IMR-90 (cell line): ENCODE measurements around the gene FAR2. TPM values are rescaled to one million over a fixed set of nuclear protein-coding genes. Genes with fewer than 3 reads are reported as not detected.
"Not testable (repeated sequence)": the region's sequence is repeated elsewhere in the genome, so short reads cannot be mapped to it uniquely, and the experiment has no call there.

Experiments used
- ATAC-seq: fragments of 200-7000 bp; cut with Tn5 transposase; 2 replicates; pipeline ENCODE4 v1.9.1; 2020; ENCODE audit warnings: low read depth, mild to moderate bottlenecking, moderate library complexity
- BruUV-seq: library from RNA; stranded (reverse); fragments of 400-500 nt; replicated peaks from 2 replicates; lab custom pipeline; 2021; lab: Mats Ljungman, UMichigan
- CTCF ChIA-PET: fragments of 300-600 bp; formaldehyde crosslinking; extraction: SDS; loops from one replicate; lab custom pipeline; 2021; ENCODE audit warnings: antibody characterized with exemption; lab: Yijun Ruan, JAX
- POLR2A ChIA-PET: fragments of 300-600 bp; sonication (Branson Sonifier 250); formaldehyde crosslinking; loops from one replicate; lab custom pipeline; 2022; ENCODE audit warnings: antibody characterized with exemption; ENCODE audit not compliant: unreplicated experiment; lab: Charles Lee
- DNase-seq: peaks from one replicate; pipeline ENCODE4 v3.0.0; 2013
- H2AFZ ChIP-seq: replicated peaks from 2 replicates; pipeline ENCODE3; 2013; ENCODE audit warnings: low read length, mild to moderate bottlenecking; ENCODE audit not compliant: poor library complexity
- H2AK5ac ChIP-seq: 2 replicates; pipeline ENCODE4 v1.6.1; 2013; ENCODE audit warnings: low read depth, low read length, inconsistent platforms
- H2AK9ac ChIP-seq: replicated peaks from 2 replicates; pipeline ENCODE3; 2013; ENCODE audit warnings: mild to moderate bottlenecking, low read depth, low read length, moderate library complexity; ENCODE audit not compliant: poor library complexity
- H2BK120ac ChIP-seq: 2 replicates; pipeline ENCODE4 v1.6.1; 2013; ENCODE audit warnings: low read depth, low read length, inconsistent platforms
- H2BK15ac ChIP-seq: 3 replicates; pipeline ENCODE4 v1.6.1; 2013; ENCODE audit warnings: low read depth, low read length, inconsistent platforms
- H2BK20ac ChIP-seq: 2 replicates; pipeline ENCODE4 v1.6.1; 2013; ENCODE audit warnings: low read depth, mild to moderate bottlenecking, inconsistent platforms, low read length, moderate library complexity
- H2BK5ac ChIP-seq: 2 replicates; pipeline ENCODE4 v1.6.1; 2013; ENCODE audit warnings: mild to moderate bottlenecking, low read depth, low read length, inconsistent platforms; ENCODE audit not compliant: poor library complexity, severe bottlenecking
- H3K14ac ChIP-seq: replicated peaks from 2 replicates; pipeline ENCODE4 v1.6.1; 2013; ENCODE audit warnings: low read depth, low read length, inconsistent platforms
- H3K18ac ChIP-seq: 2 replicates; pipeline ENCODE4 v1.6.1; 2013; ENCODE audit warnings: low read depth, low read length, control low read depth
- H3K23ac ChIP-seq: 2 replicates; pipeline ENCODE4 v1.6.1; 2013; ENCODE audit warnings: low read depth, low read length, inconsistent platforms
- H3K27ac ChIP-seq: 2 replicates; pipeline ENCODE4 v1.5.1; 2013; ENCODE audit warnings: mild to moderate bottlenecking, control low read depth, low read length; ENCODE audit not compliant: insufficient read depth
- H3K27me3 ChIP-seq: 2 replicates; pipeline ENCODE4 v1.6.1; 2013; ENCODE audit warnings: low read length; ENCODE audit not compliant: control insufficient read depth, insufficient read depth
- H3K36me3 ChIP-seq: 2 replicates; pipeline ENCODE4 v1.6.1; 2013; ENCODE audit warnings: low read length, mixed read lengths; ENCODE audit not compliant: control insufficient read depth, insufficient read depth
- H3K4ac ChIP-seq: 2 replicates; pipeline ENCODE4 v1.6.1; 2013; ENCODE audit warnings: low read depth, low read length, inconsistent platforms
- H3K4me1 ChIP-seq: 2 replicates; pipeline ENCODE4 v1.6.1; 2013; ENCODE audit warnings: low read length, mixed read lengths; ENCODE audit not compliant: control insufficient read depth, insufficient read depth
- H3K4me2 ChIP-seq: 2 replicates; pipeline ENCODE4 v1.6.1; 2013; ENCODE audit warnings: low read depth, mild to moderate bottlenecking, control low read depth, low read length, moderate library complexity
- H3K4me3 ChIP-seq: 2 replicates; pipeline ENCODE4 v1.5.1; 2013; ENCODE audit warnings: low read depth, mild to moderate bottlenecking, control low read depth, low read length, moderate library complexity; ENCODE audit not compliant: insufficient read depth
- H3K56ac ChIP-seq: 2 replicates; pipeline ENCODE4 v1.6.1; 2013; ENCODE audit warnings: low read length, inconsistent platforms; ENCODE audit not compliant: insufficient read depth; ENCODE audit errors: extremely low read depth
- H3K79me1 ChIP-seq, 2 experiments: 2 replicates each; pipeline ENCODE4 v1.6.1; 2013; ENCODE audit warnings: low read length in 2 of 2, inconsistent platforms in 1 of 2, low read depth in 1 of 2
- H3K9ac ChIP-seq: 2 replicates; pipeline ENCODE4 v1.6.1; 2013; ENCODE audit warnings: low read depth, low read length, control low read depth
- H3K9me1 ChIP-seq: 2 replicates; pipeline ENCODE4 v1.6.1; 2013; ENCODE audit warnings: low read length, inconsistent platforms; ENCODE audit not compliant: insufficient read depth
- H3K9me3 ChIP-seq: 2 replicates; pipeline ENCODE4 v1.6.1; 2013; ENCODE audit warnings: low read length; ENCODE audit not compliant: control insufficient read depth, insufficient read depth
- H4K20me1 ChIP-seq: 2 replicates; pipeline ENCODE4 v1.6.1; 2013; ENCODE audit warnings: low read length, inconsistent platforms; ENCODE audit not compliant: insufficient read depth
- H4K5ac ChIP-seq: 2 replicates; pipeline ENCODE4 v1.6.1; 2013; ENCODE audit warnings: mild to moderate bottlenecking, low read depth, low read length, control low read depth
- H4K8ac ChIP-seq, 2 experiments: 2 replicates each; pipeline ENCODE4 v1.6.1; 2013; ENCODE audit warnings: low read depth in 2 of 2, low read length in 2 of 2, control low read depth in 1 of 2, inconsistent platforms in 1 of 2
- H4K91ac ChIP-seq: 2 replicates; pipeline ENCODE4 v1.6.1; 2013; ENCODE audit warnings: low read depth, low read length, inconsistent platforms; ENCODE audit not compliant: insufficient read depth
- WGBS, 2 experiments: methylation state at CpG; one replicate each; pipeline versions ENCODE4 v1.1.5 to v1.1.7; 2013; ENCODE audit warnings: missing lambda C conversion rate in 2 of 2; ENCODE audit not compliant: insufficient read length in 1 of 2; ENCODE audit errors: extremely low coverage in 2 of 2; 5-methylcytosine and 5-hydroxymethylcytosine counted together
- dilution Hi-C: fragments of 300-500 bp; cut with HindIII; formaldehyde crosslinking; loops from one replicate; pipeline ENCODE4 v1.14.3; 2018; ENCODE audit warnings: low sequenced_read_pairs; ENCODE audit not compliant: unreplicated experiment
- in situ Hi-C: fragments of 300-500 bp; cut with MboI; formaldehyde crosslinking; loops from 3 replicates; pipeline ENCODE4 v1.14.3; 2019; ENCODE audit warnings: low sequenced_read_pairs, inconsistent platforms, mixed read lengths
- intact Hi-C: fragments of 100-400 bp; cut with micrococcal nuclease; formaldehyde crosslinking; loops from 2 replicates; pipeline ENCODE4 v1.10.0; 2022
- polyA plus RNA-seq, 3 experiments: library from polyadenylated mRNA; depleted of rRNA; stranded (reverse); fragments of >200 nt; gene quantifications; 2 replicates each; pipeline ENCODE4 v1.2.3, GENCODE V29; 2012; ENCODE audit warnings: low replicate concordance in 1 of 3
- total RNA-seq: library from RNA; depleted of rRNA; stranded (reverse); fragments of >200 nt; gene quantifications from 2 replicates; pipeline ENCODE4 v1.2.3, GENCODE V29; 2012

The FAR2 gene
- total and polyA plus RNA-seq, 2 of the 4 experiments (the other 2 are of a cell fraction): 1.1 to 2.0 TPM

- in situ Hi-C loops, BruUV-seq: not testable (repeated sequence)
Measured at GRCh38 chr12:29170478-29171084, 21.5 kb downstream of the FAR2 start.

More at GRCh38 chr12:29170478-29171084, 21.5 kb downstream of the FAR2 start:
- H2AK9ac ChIP-seq, H3K9me1 ChIP-seq, H3K4ac ChIP-seq, H4K5ac ChIP-seq, H3K18ac ChIP-seq, intact Hi-C loops, H2AFZ ChIP-seq, CTCF ChIA-PET, dilution Hi-C loops, H2BK5ac ChIP-seq, H4K20me1 ChIP-seq, H4K91ac ChIP-seq, H3K4me2 ChIP-seq, H3K56ac ChIP-seq, H3K27me3 ChIP-seq, H3K4me1 ChIP-seq, H3K23ac ChIP-seq, H3K9me3 ChIP-seq, H3K36me3 ChIP-seq, H3K79me1 ChIP-seq, H3K9ac ChIP-seq, H4K8ac ChIP-seq, H3K14ac ChIP-seq, H2BK20ac ChIP-seq, H2BK15ac ChIP-seq, H3K27ac ChIP-seq, H2BK120ac ChIP-seq, DNase-seq, POLR2A ChIA-PET, H3K4me3 ChIP-seq, ATAC-seq, H2AK5ac ChIP-seq: not testable (repeated sequence)
- no CpG with 5 or more reads among the region's 5 CpGs for WGBS, 2 experiments
